GM20000 (cell line): ENCODE results near the gene CEP57L1.
"Not testable (repeated sequence)": the region's sequence is repeated elsewhere in the genome, so short reads cannot be mapped to it uniquely, and the experiment has no call there.

Experiments used
- DNase-seq: peaks from one replicate; pipeline ENCODE4 v3.0.0; 2012; ENCODE audit warnings: low spot score
- TF ChIP-seq, protein P1 (sequence below): IDR thresholded peaks from 2 replicates; pipeline ENCODE4 v1.5.1; 2012; ENCODE audit warnings: mild to moderate bottlenecking, control low read depth; ENCODE audit errors: extremely low read depth, missing control alignments

CEP57L1 gene

DNA sequence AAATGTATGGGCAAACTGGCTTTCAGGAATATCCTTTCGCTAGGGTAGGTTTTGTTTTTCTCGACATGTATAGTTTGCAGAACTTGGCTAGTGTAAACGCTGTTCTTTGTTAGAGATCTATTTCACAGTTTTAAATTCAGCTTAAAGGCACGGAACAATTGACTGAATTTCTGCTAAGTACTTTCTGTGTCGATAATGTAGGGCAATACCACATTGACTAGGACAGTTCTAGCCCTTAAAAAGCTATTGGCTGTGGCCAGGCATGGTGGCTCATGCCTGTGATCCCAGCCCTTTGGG, 92.8 kb downstream of the CEP57L1 start:
- TF ChIP-seq, protein P1, sequence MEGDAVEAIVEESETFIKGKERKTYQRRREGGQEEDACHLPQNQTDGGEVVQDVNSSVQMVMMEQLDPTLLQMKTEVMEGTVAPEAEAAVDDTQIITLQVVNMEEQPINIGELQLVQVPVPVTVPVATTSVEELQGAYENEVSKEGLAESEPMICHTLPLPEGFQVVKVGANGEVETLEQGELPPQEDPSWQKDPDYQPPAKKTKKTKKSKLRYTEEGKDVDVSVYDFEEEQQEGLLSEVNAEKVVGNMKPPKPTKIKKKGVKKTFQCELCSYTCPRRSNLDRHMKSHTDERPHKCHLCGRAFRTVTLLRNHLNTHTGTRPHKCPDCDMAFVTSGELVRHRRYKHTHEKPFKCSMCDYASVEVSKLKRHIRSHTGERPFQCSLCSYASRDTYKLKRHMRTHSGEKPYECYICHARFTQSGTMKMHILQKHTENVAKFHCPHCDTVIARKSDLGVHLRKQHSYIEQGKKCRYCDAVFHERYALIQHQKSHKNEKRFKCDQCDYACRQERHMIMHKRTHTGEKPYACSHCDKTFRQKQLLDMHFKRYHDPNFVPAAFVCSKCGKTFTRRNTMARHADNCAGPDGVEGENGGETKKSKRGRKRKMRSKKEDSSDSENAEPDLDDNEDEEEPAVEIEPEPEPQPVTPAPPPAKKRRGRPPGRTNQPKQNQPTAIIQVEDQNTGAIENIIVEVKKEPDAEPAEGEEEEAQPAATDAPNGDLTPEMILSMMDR = no peak
- DNase-seq = no peak

DNA sequence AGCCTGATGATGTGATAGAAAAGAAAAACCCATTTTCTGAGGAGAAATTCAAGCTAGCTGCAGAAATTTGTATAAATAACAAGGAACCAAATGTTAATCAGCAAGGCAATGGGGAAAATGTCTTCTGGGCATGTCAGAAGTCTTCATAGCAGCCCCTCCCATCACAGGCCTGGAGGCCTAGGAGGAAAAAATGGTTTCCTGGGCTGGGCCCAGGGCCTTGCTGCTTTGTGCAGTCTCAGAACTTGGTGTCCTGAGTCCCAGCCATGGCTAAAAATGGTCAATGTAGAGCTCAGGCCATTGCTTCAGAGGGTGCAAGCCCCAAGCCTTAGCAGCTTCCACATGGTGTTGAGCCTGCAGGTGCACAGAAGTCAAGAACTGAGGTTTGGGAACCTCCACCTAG, 96.1 kb downstream of the CEP57L1 start:
- not testable (repeated sequence) for DNase-seq

DNA sequence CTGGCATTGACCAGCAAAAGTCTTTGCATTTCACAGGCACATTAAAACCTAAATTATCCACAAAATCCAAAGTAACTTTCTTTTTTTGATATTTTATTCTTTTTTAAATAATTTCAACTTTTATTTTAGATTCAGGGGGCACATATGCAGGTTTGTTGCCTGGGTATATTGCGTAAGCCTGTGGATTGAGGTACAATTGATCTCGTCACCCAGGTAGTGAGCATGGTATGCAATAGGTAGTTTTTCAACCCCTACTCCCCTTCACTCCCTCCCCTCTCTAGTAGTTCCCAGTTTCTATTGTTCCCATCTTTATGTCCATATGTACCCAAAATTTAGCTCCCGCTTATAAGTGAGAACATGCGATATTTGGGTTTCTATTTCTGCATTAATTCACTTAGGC, 97.6 kb downstream of the CEP57L1 start:
- no peak for DNase-seq
- TF ChIP-seq, protein P1 = no peak

- TF ChIP-seq, protein P1 = no peak
Measured at GRCh38 chr6:109194880-109195279, 99.6 kb downstream of the CEP57L1 start.

DNA sequence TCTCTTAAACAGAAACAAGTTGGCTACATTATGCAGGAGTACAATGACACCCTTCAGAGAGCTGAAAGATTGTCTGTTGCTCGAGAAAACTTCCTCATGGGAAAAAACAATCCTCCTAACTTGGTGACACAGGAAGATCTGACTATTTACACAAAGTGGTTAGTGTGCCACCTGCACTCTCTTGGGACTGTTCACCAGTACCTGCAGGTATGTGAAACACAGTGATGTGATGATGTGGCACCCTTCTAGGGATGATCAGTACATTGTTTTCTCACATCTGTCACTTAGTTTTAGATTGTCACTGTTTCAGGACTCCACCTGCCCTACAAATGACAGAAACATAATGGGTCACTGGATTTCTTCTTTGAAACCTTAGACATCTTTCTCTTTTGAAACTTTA, 101.8 kb downstream of the CEP57L1 start:
- TF ChIP-seq, protein P1 = no peak
- no peak for DNase-seq

More at GRCh38 chr6:109194880-109195279, 99.6 kb downstream of the CEP57L1 start:
- DNase-seq = no peak

DNA sequence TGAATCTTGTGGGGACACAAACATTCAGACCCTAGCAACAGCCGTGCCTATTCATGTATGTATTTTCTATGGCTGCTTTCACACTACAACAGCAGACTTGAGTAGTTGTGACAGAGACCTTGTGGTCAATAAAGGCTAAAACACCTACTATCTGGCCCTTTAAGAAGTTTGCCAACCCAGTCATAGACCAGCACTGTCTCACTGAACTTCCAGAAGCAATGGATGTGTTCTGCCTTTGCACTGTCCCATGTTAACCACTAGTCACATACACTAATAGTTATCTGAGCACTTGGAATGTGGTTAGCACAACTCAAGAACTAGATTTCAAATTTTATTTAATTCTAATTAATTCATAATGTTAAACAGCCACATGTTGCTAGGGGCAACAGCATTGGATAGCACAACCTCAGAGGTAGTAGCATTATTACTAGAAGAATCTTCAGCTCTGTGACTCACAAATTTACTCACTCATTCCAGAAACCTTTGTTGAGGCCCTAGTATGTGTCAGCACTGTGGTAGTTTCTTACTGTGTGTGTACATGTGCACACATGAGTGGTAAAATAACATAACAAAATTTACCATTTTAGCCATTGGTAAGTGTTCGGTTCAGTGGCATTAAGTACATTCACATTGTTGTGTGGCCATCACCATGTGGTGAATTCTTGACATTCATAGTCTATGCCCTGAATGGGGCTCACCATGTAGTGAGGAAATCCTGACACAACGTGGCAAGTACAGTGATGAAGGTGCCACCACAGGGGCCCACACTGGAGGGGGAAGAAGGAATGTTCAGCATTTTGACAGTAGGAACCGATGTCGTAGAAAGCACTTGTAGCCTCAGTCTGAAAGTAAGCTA, 107.3 kb downstream of the CEP57L1 start:
- TF ChIP-seq, protein P1 = no peak
- DNase-seq = no peak

- DNase-seq = no peak
- TF ChIP-seq, protein P1 = no peak
Measured at GRCh38 chr6:109204511-109204910, 109.2 kb downstream of the CEP57L1 start.

- no peak for DNase-seq
- TF ChIP-seq, protein P1 = no peak
Measured at GRCh38 chr6:109212683-109213082, 117.4 kb downstream of the CEP57L1 start.
